GM13976 (cell line): Measurements from ENCODE around the gene CEACAM8.
A peak's percentile ranks its signal among the peaks of the same experiment; 100 is the strongest.
"Not testable (repeated sequence)": the region's sequence is repeated elsewhere in the genome, so short reads cannot be mapped to it uniquely, and the experiment has no call there.

ENCODE experiments used
- DNase-seq: peaks from one replicate; pipeline ENCODE4 v3.0.0; 2012; ENCODE audit warnings: low spot score
- CTCF ChIP-seq: IDR thresholded peaks from 2 replicates; pipeline ENCODE4 v1.5.1; 2012; ENCODE audit warnings: borderline replicate concordance, mild to moderate bottlenecking; ENCODE audit not compliant: insufficient read depth; ENCODE audit errors: extremely low read depth, missing control alignments, control extremely low read depth
- in situ Hi-C: fragments of 300-500 bp; cut with MboI; formaldehyde crosslinking; loops from one replicate; pipeline ENCODE4 v1.12.0; 2022; ENCODE audit warnings: low sequenced_read_pairs, mixed read lengths, inconsistent platforms; ENCODE audit not compliant: unreplicated experiment

Gene CEACAM8

GRCh38 chr19:42594617-42595489 lies at the start of gene CEACAM8:
Gene CEACAM8 (minus strand): TSS chr19:42594924. CDS start chr19:42594828, 96 bp downstream.
- DNase-seq, result no peak
- in situ Hi-C loops, result no loop called here
- no peak for TF ChIP-seq CTCF

GRCh38 chr19:42639324-42640092 lies 44.8 kb upstream of the CEACAM8 start:
- in situ Hi-C loops, DNase-seq: not testable (repeated sequence)

- TF ChIP-seq CTCF, result no peak
- in situ Hi-C loops, result no loop called here
- no peak for DNase-seq
Measured at GRCh38 chr19:42635233-42635539, 40.5 kb upstream of the CEACAM8 start.

- peak; percentile 69 for TF ChIP-seq CTCF
- in situ Hi-C loops, result no loop called here
- peak; percentile 50 for DNase-seq
Measured at GRCh38 chr19:42634409-42635232, 39.9 kb upstream of the CEACAM8 start.

- DNase-seq, result no peak
- in situ Hi-C loops, result no loop called here
- no peak for TF ChIP-seq CTCF
Measured at GRCh38 chr19:42629191-42629590, 34.5 kb upstream of the CEACAM8 start.

GRCh38 chr19:42628411-42629140 lies 33.9 kb upstream of the CEACAM8 start:
- DNase-seq, result no peak
- in situ Hi-C loops, result no loop called here
- TF ChIP-seq CTCF, result no peak
